Right renal pelvis (tissue), 4 donors: ENCODE results near the gene GEN1. TPM values are rescaled to one million over a fixed set of nuclear protein-coding genes. Genes with fewer than 3 reads are reported as not detected.

Experiments
- DNase-seq, 4 donors: peaks; one replicate each; pipeline ENCODE4 v3.0.0-alpha.2; 2013; ENCODE audit warnings: low read depth in 4 of 4, low spot score in 3 of 4, missing footprints in 1 of 4
- polyA plus RNA-seq, 4 donors: library from polyadenylated mRNA; unstranded; fragments of 120-200 nt; gene quantifications; one replicate each; pipeline ENCODE4 v1.2.1, GENCODE V29; 2013; ENCODE audit not compliant: insufficient read length in 4 of 4

GEN1 gene
- polyA plus RNA-seq, 4 donors, result 11.2 to 16.7 (median 13.2) TPM

GRCh38 chr2:17793296-17793695, 39.4 kb downstream of the GEN1 start:
- no peak for DNase-seq

DNA sequence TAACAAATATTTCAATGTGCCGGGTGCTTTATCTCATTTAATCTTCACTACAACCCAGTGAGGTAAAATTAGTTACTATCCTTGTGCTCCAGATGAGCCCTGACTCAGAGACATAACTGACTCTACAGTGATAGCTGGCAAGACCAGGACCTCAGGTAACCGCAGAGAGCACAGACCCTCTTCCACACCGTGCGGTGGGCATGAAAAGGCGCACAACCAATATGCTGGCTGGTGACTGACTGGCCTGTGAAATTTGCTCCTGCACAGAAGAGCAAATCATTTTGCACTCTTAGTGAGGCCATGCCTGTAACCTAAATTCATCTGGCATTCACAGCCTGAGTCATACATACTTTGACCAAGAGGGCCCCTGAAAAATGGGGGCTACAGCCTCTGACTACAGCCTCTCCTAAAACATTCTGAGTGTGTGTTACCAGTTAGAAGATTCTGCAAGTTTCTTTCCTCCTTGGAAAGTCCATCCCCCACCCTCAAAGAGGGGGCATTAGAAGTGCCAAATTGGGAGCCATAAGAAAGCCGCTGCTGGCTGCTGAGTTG, 39.9 kb downstream of the GEN1 start:
- DNase-seq, result no peak

GRCh38 chr2:17795309-17795708, 41.4 kb downstream of the GEN1 start:
- no peak for DNase-seq

DNA sequence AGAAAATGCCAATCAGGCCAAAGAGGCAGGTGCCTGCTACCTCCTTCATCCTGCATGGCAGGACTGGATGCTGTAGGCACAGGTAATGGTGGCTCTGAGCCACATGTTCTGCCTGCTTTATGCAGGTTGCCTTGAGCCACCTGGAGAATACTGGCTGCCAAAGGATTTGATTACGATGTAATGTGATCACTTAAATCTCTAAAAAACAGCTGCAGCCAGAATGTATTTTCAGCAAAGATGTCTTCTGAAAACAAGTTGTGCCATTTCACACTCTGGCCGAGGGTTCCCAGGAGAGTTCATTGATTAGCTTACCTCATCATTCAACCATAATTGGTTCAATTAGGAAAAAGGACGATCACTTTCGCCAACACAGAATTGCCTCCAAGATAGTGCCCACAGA, 44.4 kb downstream of the GEN1 start:
- no peak for DNase-seq

GRCh38 chr2:17799301-17800120, 45.6 kb downstream of the GEN1 start:
- no peak for DNase-seq

- DNase-seq, result no peak
Measured at GRCh38 chr2:17800219-17800618, 46.3 kb downstream of the GEN1 start.

DNA sequence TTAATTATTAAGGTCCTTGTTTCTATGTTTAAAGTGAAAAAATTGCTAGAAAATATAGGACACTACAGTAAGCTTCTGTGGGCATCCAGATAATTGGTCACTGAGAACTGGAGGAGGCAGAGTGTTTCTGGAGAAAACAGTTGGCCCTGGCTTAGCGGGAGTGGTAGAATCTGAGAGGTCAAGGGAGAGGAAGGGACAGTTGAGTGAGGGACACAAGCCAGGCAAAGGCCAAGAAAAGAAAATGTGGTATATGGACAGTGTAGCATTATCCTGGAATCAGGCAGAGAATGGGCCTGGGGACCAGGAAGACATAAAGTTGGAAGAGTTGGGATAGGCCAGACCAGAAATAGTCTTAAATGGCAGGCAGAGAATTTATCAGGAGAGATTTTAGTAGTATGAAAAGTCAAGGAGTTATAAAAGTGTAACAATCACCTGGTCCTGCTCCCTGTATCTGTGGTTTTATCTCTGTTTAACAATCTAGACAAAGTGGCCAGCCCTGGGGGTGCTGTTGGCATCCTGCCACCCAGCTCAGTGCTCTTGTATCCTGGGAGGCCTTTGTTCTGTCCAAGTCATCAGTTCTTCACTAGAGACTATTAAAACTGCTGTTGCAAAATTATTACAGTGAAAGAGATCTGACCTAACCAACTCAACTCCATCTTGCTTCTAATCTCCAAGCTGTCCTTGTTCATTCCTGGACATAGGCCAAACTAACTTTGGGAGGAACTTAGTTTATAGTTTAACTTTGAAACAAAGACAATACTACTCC, 46.9 kb downstream of the GEN1 start:
- no peak for DNase-seq

- DNase-seq, result no peak
Measured at GRCh38 chr2:17803497-17803896, 49.6 kb downstream of the GEN1 start.

GRCh38 chr2:17804358-17804757, 50.4 kb downstream of the GEN1 start:
- no peak for DNase-seq

GRCh38 chr2:17805166-17805565, 51.2 kb downstream of the GEN1 start:
- DNase-seq, result no peak

GRCh38 chr2:17805717-17806363, 51.9 kb downstream of the GEN1 start:
- DNase-seq, result no peak

DNA sequence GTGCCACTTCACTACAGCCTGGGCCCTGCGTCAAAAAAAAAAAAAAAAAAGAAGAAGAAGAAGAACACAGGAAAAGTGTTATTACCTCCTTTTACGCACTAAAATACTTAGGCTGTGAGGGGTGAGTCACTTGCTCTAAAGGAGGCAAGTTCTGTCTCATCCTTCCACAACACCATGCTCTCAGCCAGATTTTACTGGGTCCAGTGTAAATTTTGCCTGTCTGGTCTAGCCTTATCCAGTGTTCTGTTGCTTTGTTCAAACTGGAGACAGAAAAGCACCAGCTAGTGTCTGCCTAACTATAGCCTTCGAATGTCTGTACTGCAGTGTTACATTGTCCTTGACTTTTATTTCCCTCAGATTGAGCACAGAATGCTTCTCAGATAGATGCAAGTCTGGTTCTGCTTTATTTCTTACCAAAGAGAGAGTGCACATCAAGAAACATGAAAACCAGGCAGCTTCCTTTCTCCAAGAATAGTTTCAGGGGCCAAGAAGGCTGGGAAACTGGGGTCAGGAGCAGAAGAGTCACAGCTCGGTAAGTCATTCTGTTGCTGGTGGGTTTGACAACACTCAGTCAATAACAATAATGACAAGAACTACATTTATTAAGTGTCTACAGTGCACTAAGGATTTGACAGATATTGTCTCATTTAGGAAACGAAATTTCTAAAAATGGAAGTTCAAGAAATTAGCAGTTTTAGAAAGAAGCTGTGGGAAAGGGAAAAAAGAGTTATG, 59.2 kb downstream of the GEN1 start:
- DNase-seq, result no peak

GRCh38 chr2:17813742-17814473, 60.0 kb downstream of the GEN1 start:
- DNase-seq, result no peak

- no peak for DNase-seq
Measured at GRCh38 chr2:17814601-17815000, 60.7 kb downstream of the GEN1 start.

- DNase-seq, result no peak
Measured at GRCh38 chr2:17815468-17816184, 61.7 kb downstream of the GEN1 start.

- no peak for DNase-seq
Measured at GRCh38 chr2:17816396-17817245, 62.7 kb downstream of the GEN1 start, which contains the start of gene MSGN1. Gene MSGN1 (plus strand): TSS chr2:17816460. CDS start chr2:17816519, 59 bp downstream.

DNA sequence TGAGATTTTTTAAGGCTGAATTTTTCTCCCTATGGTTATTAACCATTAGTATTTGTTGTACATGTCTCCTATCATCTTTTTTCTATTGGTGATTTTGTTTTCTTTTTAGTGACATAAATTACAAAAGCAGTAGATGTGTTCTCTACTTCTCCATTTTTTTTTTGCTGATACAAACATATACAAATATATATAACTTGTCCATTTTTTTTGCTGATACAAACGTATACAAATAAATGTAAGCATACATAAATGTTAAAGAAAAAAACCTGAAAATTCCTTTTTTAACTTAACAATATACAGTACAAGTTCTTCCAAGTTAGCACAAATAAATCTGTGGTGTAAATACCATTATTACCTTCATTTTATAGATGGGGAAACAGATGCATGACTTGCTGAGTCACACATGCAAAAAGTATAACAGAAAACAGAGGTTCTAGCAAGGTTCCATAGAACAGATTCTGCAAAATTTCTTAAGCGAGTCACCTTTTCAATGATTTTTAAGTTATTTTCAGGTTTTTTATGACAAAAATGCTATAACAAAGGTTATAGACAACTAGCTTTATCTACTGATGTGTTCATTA, 64.4 kb downstream of the GEN1 start:
- DNase-seq, result no peak

DNA sequence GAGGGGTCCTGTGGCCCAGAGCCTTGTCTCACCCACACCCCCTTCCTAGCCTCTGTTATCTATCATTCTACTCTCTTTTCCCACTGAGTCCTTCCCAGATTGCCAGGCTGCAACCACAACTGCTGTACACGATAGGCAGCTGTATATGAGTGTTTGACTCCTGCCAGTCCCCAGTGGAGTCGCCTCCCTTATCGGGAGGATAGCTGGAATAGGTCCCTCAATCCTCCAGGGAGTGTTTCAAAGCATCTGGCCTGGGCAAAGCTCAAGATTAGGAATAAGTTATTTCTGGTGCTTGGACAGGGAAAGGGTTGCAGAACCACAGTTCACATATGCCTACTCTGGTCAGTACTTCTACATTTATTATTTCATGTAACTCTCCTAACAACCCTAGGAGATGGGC, 67.1 kb downstream of the GEN1 start:
- no peak for DNase-seq
